Measurements from ENCODE around the gene TSLP. TPM values are rescaled to one million over a fixed set of nuclear protein-coding genes. Genes with fewer than 3 reads are reported as not detected.

TSLP gene
- total RNA-seq, 1 experiment from 2014 or later = 0.28 TPM

- no peak for DNase-seq
- Histone ChIP-seq H3K27me3 (ENCODE audit: control insufficient read depth, insufficient read depth, low read length) (peaks cover 53% of the 10 kb centered on the region), H3K36me3 (replicated peaks; ENCODE audit: control insufficient read depth, insufficient read depth, low read length) (no peaks in the 10 kb centered on the region; the same call in 1 of the 2 replicates), H3K4me3 (ENCODE audit: insufficient read depth, low read depth, low read length) (no peak overlapping the region)
These were observed 2.7 kb downstream of the TSLP start for GRCh38 chr5:111074244-111074643.

GRCh38 chr5:111075520-111075919, 4.0 kb downstream of the TSLP start:
- no peaks in the 10 kb centered on the region for H3K36me3 ChIP-seq (replicated peaks; ENCODE audit: control insufficient read depth, insufficient read depth, low read length)
- no peak overlapping the region for H3K4me3 ChIP-seq (ENCODE audit: insufficient read depth, low read depth, low read length)
- peaks cover 41% of the 10 kb centered on the region for H3K27me3 ChIP-seq (ENCODE audit: control insufficient read depth, insufficient read depth, low read length)
- no peak for DNase-seq

GRCh38 chr5:111076091-111076490, 4.6 kb downstream of the TSLP start:
- no peak for DNase-seq
- Histone ChIP-seq H3K27me3 (ENCODE audit: control insufficient read depth, insufficient read depth, low read length) (peaks cover 35% of the 10 kb centered on the region), H3K36me3 (replicated peaks; ENCODE audit: control insufficient read depth, insufficient read depth, low read length) (no peaks in the 10 kb centered on the region), H3K4me3 (ENCODE audit: insufficient read depth, low read depth, low read length) (no peak overlapping the region)

GRCh38 chr5:111077678-111078077, 6.2 kb downstream of the TSLP start:
- peaks cover 19% of the 10 kb centered on the region for H3K27me3 ChIP-seq (ENCODE audit: control insufficient read depth, insufficient read depth, low read length)

GRCh38 chr5:111079846-111080245, 8.3 kb downstream of the TSLP start:
- no peak overlapping the region for H3K4me3 ChIP-seq (ENCODE audit: insufficient read depth, low read depth, low read length)
- H3K27me3 ChIP-seq (ENCODE audit: control insufficient read depth, insufficient read depth, low read length) = peaks cover 2% of the 10 kb centered on the region; the same call in 1 of the 2 replicates
- DNase-seq = no peak
- H3K36me3 ChIP-seq (replicated peaks; ENCODE audit: control insufficient read depth, insufficient read depth, low read length) = no peaks in the 10 kb centered on the region

More at GRCh38 chr5:111077678-111078077, 6.2 kb downstream of the TSLP start:
- Histone ChIP-seq H3K4me3 (ENCODE audit: insufficient read depth, low read depth, low read length) (no peak overlapping the region), H3K36me3 (replicated peaks; ENCODE audit: control insufficient read depth, insufficient read depth, low read length) (no peaks in the 10 kb centered on the region)
- DNase-seq = no peak

- Histone ChIP-seq H3K27me3 (ENCODE audit: control insufficient read depth, insufficient read depth, low read length) (no peaks in the 10 kb centered on the region), H3K4me3 (ENCODE audit: insufficient read depth, low read depth, low read length) (no peak overlapping the region), H3K36me3 (replicated peaks; ENCODE audit: control insufficient read depth, insufficient read depth, low read length) (no peaks in the 10 kb centered on the region)
- DNase-seq = no peak
These were observed 11.8 kb downstream of the TSLP start for GRCh38 chr5:111083323-111083722.

- H3K36me3 ChIP-seq (replicated peaks; ENCODE audit: control insufficient read depth, insufficient read depth, low read length) = peaks cover 1% of the 10 kb centered on the region
- peak within 1 kb of the TSS; percentile 81 for H3K4me3 ChIP-seq (ENCODE audit: insufficient read depth, low read depth, low read length)
- H3K27me3 ChIP-seq (ENCODE audit: control insufficient read depth, insufficient read depth, low read length) = peaks cover 2% of the 10 kb centered on the region
- peak; percentile 77 for DNase-seq
These were observed 20.7 kb downstream of the TSLP start, which contains the start of gene WDR36 for GRCh38 chr5:111092062-111092853. WDR36 (plus strand) TSS chr5:111092348; CDS start chr5:111092457, 109 bp downstream.

GRCh38 chr5:111095982-111096381, 24.5 kb downstream of the TSLP start:
- Histone ChIP-seq H3K27me3 (ENCODE audit: control insufficient read depth, insufficient read depth, low read length) (peaks cover 2% of the 10 kb centered on the region), H3K36me3 (replicated peaks; ENCODE audit: control insufficient read depth, insufficient read depth, low read length) (peaks cover 7% of the 10 kb centered on the region), H3K4me3 (ENCODE audit: insufficient read depth, low read depth, low read length) (no peak overlapping the region)
- no peak for DNase-seq

GRCh38 chr5:111099058-111099778, 27.7 kb downstream of the TSLP start:
- DNase-seq = no peak
- H3K4me3 ChIP-seq (ENCODE audit: insufficient read depth, low read depth, low read length) = no peak overlapping the region
- H3K27me3 ChIP-seq (ENCODE audit: control insufficient read depth, insufficient read depth, low read length) = no peaks in the 10 kb centered on the region
- H3K36me3 ChIP-seq (replicated peaks; ENCODE audit: control insufficient read depth, insufficient read depth, low read length) = peaks cover 13% of the 10 kb centered on the region

- peaks cover 13% of the 10 kb centered on the region for H3K36me3 ChIP-seq (replicated peaks; ENCODE audit: control insufficient read depth, insufficient read depth, low read length)
- no peak overlapping the region for H3K4me3 ChIP-seq (ENCODE audit: insufficient read depth, low read depth, low read length)
- no peaks in the 10 kb centered on the region for H3K27me3 ChIP-seq (ENCODE audit: control insufficient read depth, insufficient read depth, low read length)
- DNase-seq = no peak
These were observed 34.9 kb downstream of the TSLP start for GRCh38 chr5:111106320-111106948.

- no peak for DNase-seq
- no peaks in the 10 kb centered on the region for H3K27me3 ChIP-seq (ENCODE audit: control insufficient read depth, insufficient read depth, low read length)
- H3K4me3 ChIP-seq (ENCODE audit: insufficient read depth, low read depth, low read length) = no peak overlapping the region
- peaks cover 12% of the 10 kb centered on the region for H3K36me3 ChIP-seq (replicated peaks; ENCODE audit: control insufficient read depth, insufficient read depth, low read length)
These were observed 35.9 kb downstream of the TSLP start for GRCh38 chr5:111107371-111107770.

GRCh38 chr5:111111956-111112355, 40.4 kb downstream of the TSLP start:
- Histone ChIP-seq H3K36me3 (replicated peaks; ENCODE audit: control insufficient read depth, insufficient read depth, low read length) (peaks cover 1% of the 10 kb centered on the region), H3K27me3 (ENCODE audit: control insufficient read depth, insufficient read depth, low read length) (no peaks in the 10 kb centered on the region), H3K4me3 (ENCODE audit: insufficient read depth, low read depth, low read length) (no peak overlapping the region)
- no peak for DNase-seq

- DNase-seq = no peak
- Histone ChIP-seq H3K4me3 (ENCODE audit: insufficient read depth, low read depth, low read length) (no peak overlapping the region), H3K36me3 (replicated peaks; ENCODE audit: control insufficient read depth, insufficient read depth, low read length) (peaks cover 1% of the 10 kb centered on the region)
These were observed 42.2 kb downstream of the TSLP start for GRCh38 chr5:111113678-111114077.

GRCh38 chr5:111115229-111115628, 43.7 kb downstream of the TSLP start:
- H3K36me3 ChIP-seq (replicated peaks; ENCODE audit: control insufficient read depth, insufficient read depth, low read length) = peaks cover 5% of the 10 kb centered on the region
- no peak overlapping the region for H3K4me3 ChIP-seq (ENCODE audit: insufficient read depth, low read depth, low read length)
- no peaks in the 10 kb centered on the region for H3K27me3 ChIP-seq (ENCODE audit: control insufficient read depth, insufficient read depth, low read length)
- no peak for DNase-seq

More at GRCh38 chr5:111113678-111114077, 42.2 kb downstream of the TSLP start:
- H3K27me3 ChIP-seq (ENCODE audit: control insufficient read depth, insufficient read depth, low read length) = no peaks in the 10 kb centered on the region

Data from H7 (cell line).